Panc1 (cell line): ENCODE measurements around the gene PADI1. TPM values are rescaled to one million over a fixed set of nuclear protein-coding genes. Genes with fewer than 3 reads are reported as not detected.
A peak's percentile ranks its signal among the peaks of the same experiment; 100 is the strongest.
"Not testable (repeated sequence)": the region's sequence is repeated elsewhere in the genome, so short reads cannot be mapped to it uniquely, and the experiment has no call there.

ENCODE experiments used
- ATAC-seq: fragments of 200-7000 bp; cut with Tn5 transposase; 2 replicates; pipeline ENCODE4 v1.9.1; 2020; ENCODE audit warnings: mild to moderate bottlenecking, moderate library complexity
- BruUV-seq: library from RNA; stranded (reverse); fragments of 400-500 nt; replicated peaks from 2 replicates; lab custom pipeline; 2021; lab: Mats Ljungman, UMichigan
- CTCF ChIA-PET: fragments of 300-600 bp; sonication (Branson Sonifier 250); formaldehyde crosslinking; loops from one replicate; lab custom pipeline; 2022; ENCODE audit warnings: antibody characterized with exemption; lab: Charles Lee
- POLR2A ChIA-PET: fragments of 300-600 bp; sonication (Branson Sonifier 250); formaldehyde crosslinking; loops from one replicate; lab custom pipeline; 2022; ENCODE audit warnings: antibody characterized with exemption; lab: Charles Lee
- DNase-seq: peaks from one replicate; pipeline ENCODE4 v3.0.0-alpha.2; 2010; ENCODE audit warnings: low read depth, low spot score
- H3K27ac ChIP-seq: 2 replicates; pipeline ENCODE4 v1.5.1; 2011; ENCODE audit warnings: mild to moderate bottlenecking, low read length, inconsistent platforms
- H3K27me3 ChIP-seq: fragments of 200-500 bp; sonication (Bioruptor generic); 2 replicates; pipeline ENCODE4 v1.6.0; 2014; ENCODE audit warnings: low read length, inconsistent platforms; ENCODE audit not compliant: control insufficient read depth, insufficient read depth
- H3K36me3 ChIP-seq: fragments of 200-500 bp; sonication (Bioruptor generic); 2 replicates; pipeline ENCODE4 v1.5.1; 2014; ENCODE audit warnings: inconsistent platforms, mild to moderate bottlenecking, low read length, moderate library complexity; ENCODE audit not compliant: control insufficient read depth, insufficient read depth
- H3K4me1 ChIP-seq: 2 replicates; pipeline ENCODE4 v1.5.1; 2011; ENCODE audit warnings: inconsistent platforms, mild to moderate bottlenecking, low read length, moderate library complexity; ENCODE audit not compliant: control insufficient read depth, insufficient read depth
- H3K4me3 ChIP-seq, 2 experiments: 2 replicates each; pipeline ENCODE4 v1.5.1; 2011 to 2012; ENCODE audit warnings: low read depth in 2 of 2, low read length in 2 of 2, mild to moderate bottlenecking in 2 of 2, inconsistent platforms in 1 of 2, moderate library complexity in 1 of 2
- H3K9me3 ChIP-seq: fragments of 200-500 bp; sonication (Bioruptor generic); 2 replicates; pipeline ENCODE4 v1.5.1; 2014; ENCODE audit warnings: low read depth, mild to moderate bottlenecking, inconsistent platforms, low read length, moderate library complexity; ENCODE audit not compliant: control insufficient read depth, insufficient read depth
- POLR2AphosphoS5 ChIP-seq: IDR thresholded peaks from 2 replicates; pipeline ENCODE4 v1.6.1; 2012; ENCODE audit warnings: mild to moderate bottlenecking, low read depth, low read length, moderate library complexity
- SIN3A ChIP-seq: IDR thresholded peaks from 2 replicates; pipeline ENCODE4 v1.6.1; 2012; ENCODE audit warnings: low read depth, mild to moderate bottlenecking, low read length, moderate library complexity, borderline replicate concordance; ENCODE audit not compliant: insufficient read depth
- TCF7L2 ChIP-seq: IDR thresholded peaks from 2 replicates; pipeline ENCODE4 v1.6.1; 2011; ENCODE audit warnings: mild to moderate bottlenecking, low read depth, low read length, inconsistent platforms
- in situ Hi-C: cut with HindIII; loops from 2 replicates; pipeline ENCODE4 v1.10.0; 2016; ENCODE audit warnings: low sequenced_read_pairs, low pct_unique_long_range_greater_than_20kb
- intact Hi-C: fragments of 100-400 bp; cut with micrococcal nuclease; formaldehyde crosslinking; loops from one replicate; pipeline ENCODE4 v1.10.0; 2022; ENCODE audit not compliant: unreplicated experiment
- total RNA-seq: library from RNA; stranded (reverse); gene quantifications from one replicate; pipeline ENCODE4 v1.2.1, GENCODE V29; 2021; ENCODE audit not compliant: unreplicated experiment
- TF ChIP-seq, protein P1 (sequence below), 2 experiments: IDR thresholded peaks; 2 replicates each; pipeline ENCODE4 v1.6.1; 2011 to 2012; ENCODE audit warnings: low read depth in 2 of 2, control low read depth in 1 of 2, low read length in 1 of 2, mild to moderate bottlenecking in 1 of 2, moderate library complexity in 1 of 2; ENCODE audit not compliant: insufficient read depth in 1 of 2
- TF ChIP-seq, protein P2 (sequence below): fragments of 450-650 bp; IDR thresholded peaks from 2 replicates; pipeline ENCODE4 v1.5.1; 2017; ENCODE audit warnings: mild to moderate bottlenecking

PADI1 gene
- total RNA-seq, 1 experiment from 2014 or later: 2.3 TPM

DNA sequence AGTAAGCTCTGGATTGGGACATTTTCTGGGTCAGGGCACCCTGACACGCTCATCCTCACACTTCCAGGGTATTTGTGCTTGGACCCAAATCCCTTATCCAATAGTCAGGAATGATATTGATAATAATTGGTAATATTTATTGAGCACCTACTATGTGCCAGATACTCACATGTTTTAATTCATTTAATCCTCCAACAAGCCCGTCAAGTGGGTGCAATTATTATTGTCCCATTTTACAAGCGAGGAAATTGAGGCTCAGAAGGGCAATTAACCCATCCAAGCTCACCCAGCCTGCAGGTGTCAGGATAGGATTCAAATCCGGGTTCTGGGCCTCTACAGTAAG, 32.6 kb downstream of the PADI1 start:
- POLR2A ChIA-PET: no interaction called here

DNA sequence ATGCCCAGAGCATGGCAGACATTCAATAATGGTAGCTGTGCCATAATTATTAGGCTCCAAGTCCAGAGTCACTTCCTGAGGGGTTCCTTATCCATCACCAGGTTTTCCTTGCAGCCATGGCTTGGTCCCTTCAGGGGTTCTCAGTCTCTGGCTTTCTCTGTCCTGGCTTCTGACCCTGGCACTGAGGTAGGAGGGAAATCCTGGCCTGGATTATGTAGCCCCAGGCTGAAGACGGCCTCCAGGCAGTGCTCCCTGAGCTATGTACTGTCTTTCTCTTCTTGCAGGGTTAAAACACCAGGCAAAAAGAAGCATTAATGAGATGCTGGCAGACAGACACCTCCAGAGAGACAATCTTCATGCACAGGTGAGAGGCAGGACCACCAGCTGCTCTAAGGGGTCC, 34.5 kb downstream of the PADI1 start:
- in situ Hi-C loops (no loop called here), intact Hi-C loops (loop anchor here (2.0 to 10.0 kb wide), 2 partner anchors 97 to 165 kb away; no protein-coding TSS in a partner anchor)
- no peaks in the 10 kb centered on the region for H3K27me3 ChIP-seq
- ChIA-PET POLR2A (interaction anchor here (0.6 kb wide), 1 partner anchor 131 kb away, joined by 3 read pairs; no protein-coding TSS in a partner anchor), CTCF (no interaction called here)
- DNase-seq: peak; percentile 82
- no TSS peak for BruUV-seq
- H3K27ac ChIP-seq: peak overlapping the region; percentile 96
- peak; percentile 74 for ATAC-seq
- peaks cover 41% of the 10 kb centered on the region for H3K4me1 ChIP-seq
- H3K9me3 ChIP-seq: no peaks in the 10 kb centered on the region
- H3K4me3 ChIP-seq: no peak overlapping the region
- TF ChIP-seq, protein P1, sequence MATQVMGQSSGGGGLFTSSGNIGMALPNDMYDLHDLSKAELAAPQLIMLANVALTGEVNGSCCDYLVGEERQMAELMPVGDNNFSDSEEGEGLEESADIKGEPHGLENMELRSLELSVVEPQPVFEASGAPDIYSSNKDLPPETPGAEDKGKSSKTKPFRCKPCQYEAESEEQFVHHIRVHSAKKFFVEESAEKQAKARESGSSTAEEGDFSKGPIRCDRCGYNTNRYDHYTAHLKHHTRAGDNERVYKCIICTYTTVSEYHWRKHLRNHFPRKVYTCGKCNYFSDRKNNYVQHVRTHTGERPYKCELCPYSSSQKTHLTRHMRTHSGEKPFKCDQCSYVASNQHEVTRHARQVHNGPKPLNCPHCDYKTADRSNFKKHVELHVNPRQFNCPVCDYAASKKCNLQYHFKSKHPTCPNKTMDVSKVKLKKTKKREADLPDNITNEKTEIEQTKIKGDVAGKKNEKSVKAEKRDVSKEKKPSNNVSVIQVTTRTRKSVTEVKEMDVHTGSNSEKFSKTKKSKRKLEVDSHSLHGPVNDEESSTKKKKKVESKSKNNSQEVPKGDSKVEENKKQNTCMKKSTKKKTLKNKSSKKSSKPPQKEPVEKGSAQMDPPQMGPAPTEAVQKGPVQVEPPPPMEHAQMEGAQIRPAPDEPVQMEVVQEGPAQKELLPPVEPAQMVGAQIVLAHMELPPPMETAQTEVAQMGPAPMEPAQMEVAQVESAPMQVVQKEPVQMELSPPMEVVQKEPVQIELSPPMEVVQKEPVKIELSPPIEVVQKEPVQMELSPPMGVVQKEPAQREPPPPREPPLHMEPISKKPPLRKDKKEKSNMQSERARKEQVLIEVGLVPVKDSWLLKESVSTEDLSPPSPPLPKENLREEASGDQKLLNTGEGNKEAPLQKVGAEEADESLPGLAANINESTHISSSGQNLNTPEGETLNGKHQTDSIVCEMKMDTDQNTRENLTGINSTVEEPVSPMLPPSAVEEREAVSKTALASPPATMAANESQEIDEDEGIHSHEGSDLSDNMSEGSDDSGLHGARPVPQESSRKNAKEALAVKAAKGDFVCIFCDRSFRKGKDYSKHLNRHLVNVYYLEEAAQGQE (IDR thresholded peaks at IDR 0.05; ENCODE audit: insufficient read depth in 1 of 2, low read depth in 2 of 2, low read length in 1 of 2): no peak
- TF ChIP-seq SIN3A: no peak
- no peaks in the 10 kb centered on the region for H3K36me3 ChIP-seq

More for the DNA sequence above, 32.6 kb downstream of the PADI1 start:
- H3K4me1 ChIP-seq: peaks cover 59% of the 10 kb centered on the region
- H3K36me3 ChIP-seq: no peaks in the 10 kb centered on the region
- no peaks in the 10 kb centered on the region for H3K9me3 ChIP-seq
- CTCF ChIA-PET: interaction anchor here (0.6 to 1.9 kb wide), 6 partner anchors 10 to 116 kb away, joined by 3 to 22 read pairs (median 4); no protein-coding TSS in a partner anchor
- BruUV-seq: no TSS peak
- peak overlapping the region; percentile 96 for H3K27ac ChIP-seq
- DNase-seq (no peak), ATAC-seq (no peak)
- no peaks in the 10 kb centered on the region for H3K27me3 ChIP-seq
- in situ Hi-C loops: no loop called here
- intact Hi-C loops: loop anchor here (1.0 to 10.0 kb wide), 3 partner anchors 112 to 179 kb away; no protein-coding TSS in a partner anchor
- TF ChIP-seq, protein P1 (IDR thresholded peaks at IDR 0.05; ENCODE audit: insufficient read depth in 1 of 2, low read depth in 2 of 2, low read length in 1 of 2): no peak
- TF ChIP-seq POLR2AphosphoS5 (no peak), SIN3A (no peak), TCF7L2 (no peak)
- TF ChIP-seq, protein P2, sequence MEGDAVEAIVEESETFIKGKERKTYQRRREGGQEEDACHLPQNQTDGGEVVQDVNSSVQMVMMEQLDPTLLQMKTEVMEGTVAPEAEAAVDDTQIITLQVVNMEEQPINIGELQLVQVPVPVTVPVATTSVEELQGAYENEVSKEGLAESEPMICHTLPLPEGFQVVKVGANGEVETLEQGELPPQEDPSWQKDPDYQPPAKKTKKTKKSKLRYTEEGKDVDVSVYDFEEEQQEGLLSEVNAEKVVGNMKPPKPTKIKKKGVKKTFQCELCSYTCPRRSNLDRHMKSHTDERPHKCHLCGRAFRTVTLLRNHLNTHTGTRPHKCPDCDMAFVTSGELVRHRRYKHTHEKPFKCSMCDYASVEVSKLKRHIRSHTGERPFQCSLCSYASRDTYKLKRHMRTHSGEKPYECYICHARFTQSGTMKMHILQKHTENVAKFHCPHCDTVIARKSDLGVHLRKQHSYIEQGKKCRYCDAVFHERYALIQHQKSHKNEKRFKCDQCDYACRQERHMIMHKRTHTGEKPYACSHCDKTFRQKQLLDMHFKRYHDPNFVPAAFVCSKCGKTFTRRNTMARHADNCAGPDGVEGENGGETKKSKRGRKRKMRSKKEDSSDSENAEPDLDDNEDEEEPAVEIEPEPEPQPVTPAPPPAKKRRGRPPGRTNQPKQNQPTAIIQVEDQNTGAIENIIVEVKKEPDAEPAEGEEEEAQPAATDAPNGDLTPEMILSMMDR: no peak
- no peak overlapping the region for H3K4me3 ChIP-seq

DNA sequence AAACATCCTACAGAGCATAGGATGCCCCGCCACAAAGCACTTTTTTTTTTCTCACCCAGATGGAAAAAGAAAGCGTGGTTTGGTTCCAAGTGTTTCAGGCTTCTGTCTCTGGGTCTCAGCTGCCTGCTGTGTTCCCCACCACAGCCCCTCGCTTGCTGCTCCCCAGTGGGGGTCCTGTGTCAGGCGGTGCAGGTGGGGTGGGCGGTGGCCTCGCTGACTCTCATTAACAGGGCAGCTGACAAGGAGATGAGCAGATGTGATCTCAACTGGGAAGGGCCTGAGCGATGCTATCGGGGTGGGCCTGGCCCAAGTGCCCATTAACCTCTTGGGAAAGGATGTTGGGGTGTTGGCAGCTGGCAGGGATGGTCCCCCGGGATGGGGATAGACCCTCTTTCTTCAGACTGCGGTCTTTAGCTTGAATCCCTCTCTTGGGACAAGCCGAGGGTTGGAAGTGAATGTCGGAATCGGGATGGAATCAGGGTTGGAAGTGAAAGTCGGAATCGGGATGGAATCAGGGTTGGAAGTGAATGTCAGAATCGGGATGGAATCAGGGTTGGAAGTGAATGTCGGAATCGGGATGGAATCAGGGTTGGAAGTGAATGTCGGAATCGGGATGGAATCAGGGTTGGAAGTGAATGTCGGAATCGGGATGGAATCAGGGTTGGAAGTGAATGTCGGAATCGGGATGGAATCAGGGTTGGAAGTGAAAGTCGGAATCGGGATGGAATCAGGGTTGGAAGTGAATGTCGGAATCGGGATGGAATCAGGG, 36.3 kb downstream of the PADI1 start:
- POLR2A ChIA-PET, ATAC-seq, in situ Hi-C loops, H3K27me3 ChIP-seq, H3K4me3 ChIP-seq, intact Hi-C loops, CTCF ChIA-PET, DNase-seq, H3K36me3 ChIP-seq, H3K9me3 ChIP-seq, BruUV-seq: not testable (repeated sequence)
- peak overlapping the region; percentile 50 for H3K27ac ChIP-seq
- peaks cover 42% of the 10 kb centered on the region for H3K4me1 ChIP-seq

DNA sequence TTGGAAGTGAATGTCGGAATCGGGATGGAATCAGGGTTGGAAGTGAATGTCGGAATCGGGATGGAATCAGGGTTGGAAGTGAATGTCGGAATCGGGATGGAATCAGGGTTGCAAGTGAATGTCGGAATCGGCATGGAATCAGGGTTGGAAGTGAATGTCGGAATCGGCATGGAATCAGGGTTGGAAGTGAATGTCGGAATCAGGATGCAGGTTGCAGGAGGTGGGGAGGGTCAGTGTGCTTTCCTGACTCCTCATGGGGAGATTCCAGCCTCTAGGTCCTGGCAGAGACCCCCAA, 36.8 kb downstream of the PADI1 start:
- H3K9me3 ChIP-seq, POLR2A ChIA-PET, H3K4me3 ChIP-seq, intact Hi-C loops, ATAC-seq, in situ Hi-C loops, DNase-seq, BruUV-seq, H3K27me3 ChIP-seq, H3K27ac ChIP-seq, H3K36me3 ChIP-seq: not testable (repeated sequence)
- H3K4me1 ChIP-seq: peaks cover 38% of the 10 kb centered on the region
- CTCF ChIA-PET: interaction anchor here (0.6 kb wide), 1 partner anchor 64 kb away, joined by 3 read pairs; no protein-coding TSS in a partner anchor
